ENCODE data around the gene SMPDL3B.

GRCh38 chr1:27935721-27936120 is 921 bp downstream of the SMPDL3B start:
- no peak for TF ChIP-seq POLR2AphosphoS5 (IDR thresholded peaks at IDR 0.05)
- no peak for TF ChIP-seq CTCF (IDR thresholded peaks at IDR 0.05)
- no peak for TF ChIP-seq POLR2A (IDR thresholded peaks at IDR 0.05)

Measured in gastroesophageal sphincter (tissue), 3 donors.